RWPE2 (cell line): Measurements from ENCODE around the gene ATOH8.

Source experiments
- ATAC-seq: fragments of 200-7000 bp; cut with Tn5 transposase; 3 replicates; pipeline ENCODE4 v1.9.1; 2021; ENCODE audit warnings: low read depth
- DNase-seq: peaks from one replicate; pipeline ENCODE4 v3.0.0-alpha.2; 2020; ENCODE audit warnings: low spot score
- H3K27ac ChIP-seq: fragments of 450-650 bp; 2 replicates; pipeline ENCODE4 v1.5.1; 2017; ENCODE audit warnings: mild to moderate bottlenecking; ENCODE audit not compliant: poor library complexity, severe bottlenecking
- H3K27me3 ChIP-seq: fragments of 250-450 bp; sonication (Bioruptor Pico); 2 replicates; pipeline ENCODE4 v1.5.1; 2021; ENCODE audit warnings: mild to moderate bottlenecking, moderate library complexity; ENCODE audit not compliant: insufficient read depth, poor library complexity, severe bottlenecking
- H3K36me3 ChIP-seq: fragments of 250-450 bp; sonication (Bioruptor Pico); 2 replicates; pipeline ENCODE4 v1.5.1; 2020; ENCODE audit warnings: low read depth, mild to moderate bottlenecking, moderate library complexity
- H3K4me1 ChIP-seq: fragments of 250-450 bp; sonication (Bioruptor Pico); 2 replicates; pipeline ENCODE4 v1.5.1; 2021; ENCODE audit warnings: mild to moderate bottlenecking, moderate library complexity; ENCODE audit not compliant: insufficient read depth, poor library complexity, severe bottlenecking
- H3K4me3 ChIP-seq: fragments of 250-450 bp; sonication (Bioruptor Pico); 2 replicates; pipeline ENCODE4 v1.5.1; 2021; ENCODE audit warnings: mild to moderate bottlenecking, moderate library complexity; ENCODE audit not compliant: severe bottlenecking
- H3K9me3 ChIP-seq: fragments of 250-450 bp; sonication (Bioruptor Pico); 2 replicates; pipeline ENCODE4 v1.5.1; 2021; ENCODE audit warnings: mild to moderate bottlenecking, moderate library complexity; ENCODE audit not compliant: severe bottlenecking
- CTCF ChIP-seq: fragments of 450-650 bp; IDR thresholded peaks from one replicate; pipeline ENCODE4 v1.5.1; 2017; ENCODE audit warnings: mild to moderate bottlenecking, moderate library complexity; ENCODE audit not compliant: poor library complexity, severe bottlenecking

The ATOH8 gene

GRCh38 chr2:85710687-85711577 is 42.9 kb upstream of the ATOH8 start:
- no peaks in the 10 kb centered on the region for H3K27me3 ChIP-seq
- no peaks in the 10 kb centered on the region for H3K9me3 ChIP-seq
- peaks cover 5% of the 10 kb centered on the region for H3K4me1 ChIP-seq
- no peak for DNase-seq
- H3K4me3 ChIP-seq: no peak overlapping the region
- no peak for TF ChIP-seq CTCF
- H3K27ac ChIP-seq: no peak overlapping the region
- no peaks in the 10 kb centered on the region for H3K36me3 ChIP-seq
- no peak for ATAC-seq

- DNase-seq: no peak
- H3K4me1 ChIP-seq: peaks cover 2% of the 10 kb centered on the region
- H3K9me3 ChIP-seq: no peaks in the 10 kb centered on the region
- TF ChIP-seq CTCF: no peak
- no peak overlapping the region for H3K4me3 ChIP-seq
- no peak for ATAC-seq
- no peaks in the 10 kb centered on the region for H3K36me3 ChIP-seq
- H3K27ac ChIP-seq: no peak overlapping the region
- no peaks in the 10 kb centered on the region for H3K27me3 ChIP-seq
These were observed 42.2 kb upstream of the ATOH8 start for GRCh38 chr2:85711578-85712060.

GRCh38 chr2:85712336-85712735 is 41.5 kb upstream of the ATOH8 start:
- Histone ChIP-seq H3K4me1 (peaks cover 2% of the 10 kb centered on the region), H3K4me3 (no peak overlapping the region), H3K9me3 (no peaks in the 10 kb centered on the region), H3K36me3 (no peaks in the 10 kb centered on the region), H3K27ac (no peak overlapping the region), H3K27me3 (no peaks in the 10 kb centered on the region)
- DNase-seq (no peak), ATAC-seq (no peak)
- no peak for TF ChIP-seq CTCF

GRCh38 chr2:85712849-85713612 is 40.8 kb upstream of the ATOH8 start:
- H3K4me1 ChIP-seq: no peaks in the 10 kb centered on the region
- no peak for TF ChIP-seq CTCF
- ATAC-seq (peak; percentile 57), DNase-seq (no peak)
- no peaks in the 10 kb centered on the region for H3K9me3 ChIP-seq
- H3K4me3 ChIP-seq: no peak overlapping the region
- no peaks in the 10 kb centered on the region for H3K36me3 ChIP-seq
- H3K27me3 ChIP-seq: no peaks in the 10 kb centered on the region
- no peak overlapping the region for H3K27ac ChIP-seq
